Thyroid gland (tissue), 4 donors: ENCODE results near the gene STEAP3. TPM values are rescaled to one million over a fixed set of nuclear protein-coding genes. Genes with fewer than 3 reads are reported as not detected.

Source experiments
- DNase-seq, 2 donors: peaks; one replicate each; pipeline ENCODE4 v3.0.0-alpha.2; 2019
- H3K27ac ChIP-seq, 3 donors: fragments of 200-600 bp; sonication (generic); 1 replicate in 2 of 3; 2 replicates in 1 of 3; pipeline ENCODE4 v1.5.1; 2016 to 2019; ENCODE audit warnings: mild to moderate bottlenecking in 1 of 3, moderate library complexity in 1 of 3
- H3K27me3 ChIP-seq: fragments of 200-600 bp; sonication (generic); one replicate; pipeline ENCODE4 v1.5.1; 2019
- H3K36me3 ChIP-seq, 2 donors: fragments of 200-600 bp; sonication (generic); one replicate each; pipeline ENCODE4 v1.5.1; 2016 to 2019
- H3K4me1 ChIP-seq, 2 donors: fragments of 200-600 bp; sonication (generic); one replicate each; pipeline ENCODE4 v1.5.1; 2017 to 2019
- H3K4me3 ChIP-seq, 3 donors: fragments of 200-600 bp; sonication (generic); replicated peaks in 1 of 3; 1 replicate in 2 of 3; 2 replicates in 1 of 3; pipeline ENCODE4 v1.5.1; 2016; ENCODE audit warnings: mild to moderate bottlenecking in 1 of 3
- H3K9me3 ChIP-seq: fragments of 200-600 bp; sonication (generic); one replicate; pipeline ENCODE4 v1.5.1; 2017
- CTCF ChIP-seq, 6 experiments: fragments of 200-600 bp in 3 of 6; fragments of 450-650 bp in 3 of 6; sonication (generic) in 3 of 6; IDR thresholded peaks; one replicate each; pipeline ENCODE4 v1.5.1; 2016 to 2019; ENCODE audit warnings: antibody characterized with exemption in 6 of 6, mild to moderate bottlenecking in 2 of 6, inconsistent platforms in 1 of 6, moderate library complexity in 1 of 6
- POLR2A ChIP-seq, 2 donors: fragments of 450-650 bp; IDR thresholded peaks; one replicate each; pipeline ENCODE4 v1.6.1; 2017; ENCODE audit warnings: antibody characterized with exemption in 2 of 2, mild to moderate bottlenecking in 2 of 2, moderate library complexity in 1 of 2
- WGBS, 2 donors: methylation state at CpG; one replicate each; pipeline ENCODE4 v1.1.5; 2017; 5-methylcytosine and 5-hydroxymethylcytosine counted together
- intact Hi-C: fragments of 100-400 bp; cut with DNase I; formaldehyde crosslinking; loops from one replicate; pipeline ENCODE4 v1.15.1; 2023
- total RNA-seq, 4 donors: library from RNA; depleted of rRNA; stranded (reverse); fragments of >200 nt; gene quantifications; one replicate each; pipeline ENCODE4 v1.2.3, GENCODE V29; 2016

Gene STEAP3
- total RNA-seq, 4 donors from 2014 or later, result 7.4 to 23.2 (median 12.0) TPM

GRCh38 chr2:119225926-119226325 lies 2.3 kb downstream of the STEAP3 start:
- no peaks in the 10 kb centered on the region for H3K9me3 ChIP-seq
- no peaks in the 10 kb centered on the region for H3K36me3 ChIP-seq
- no peak for DNase-seq
- H3K4me3 ChIP-seq, result no peak overlapping the region
- no peaks in the 10 kb centered on the region for H3K27me3 ChIP-seq
- no peak overlapping the region for H3K27ac ChIP-seq
- 79 to 94% methylated on average over 7 to 8 of the region's 9 CpGs for WGBS, 2 donors
- peaks cover 11 to 20% of the 10 kb centered on the region in 2 donors for H3K4me1 ChIP-seq
- intact Hi-C loops, result no loop called here
- no peak for TF ChIP-seq POLR2A (IDR thresholded peaks at IDR 0.05)
- no peak for TF ChIP-seq CTCF (IDR thresholded peaks at IDR 0.05)

GRCh38 chr2:119227346-119227745 lies 3.7 kb downstream of the STEAP3 start:
- no peaks in the 10 kb centered on the region for H3K9me3 ChIP-seq
- DNase-seq, result no peak
- H3K4me1 ChIP-seq, result peaks cover 11 to 20% of the 10 kb centered on the region in 2 donors
- no peaks in the 10 kb centered on the region for H3K27me3 ChIP-seq
- H3K36me3 ChIP-seq, result no peaks in the 10 kb centered on the region
- 96 to 98% methylated on average over 11 to 12 of the region's 12 CpGs for WGBS, 2 donors
- H3K27ac ChIP-seq, result no peak overlapping the region
- TF ChIP-seq CTCF (IDR thresholded peaks at IDR 0.05) (no peak), POLR2A (IDR thresholded peaks at IDR 0.05) (no peak)
- H3K4me3 ChIP-seq, result no peak overlapping the region
- intact Hi-C loops, result no loop called here

- intact Hi-C loops, result no loop called here
- Histone ChIP-seq H3K36me3 (no peaks in the 10 kb centered on the region), H3K4me1 (peaks cover 11 to 20% of the 10 kb centered on the region in 2 donors), H3K27ac (no peak overlapping the region), H3K9me3 (no peaks in the 10 kb centered on the region), H3K4me3 (no peak overlapping the region), H3K27me3 (no peaks in the 10 kb centered on the region)
- DNase-seq, result no peak
- TF ChIP-seq POLR2A (IDR thresholded peaks at IDR 0.05) (no peak), CTCF (IDR thresholded peaks at IDR 0.05) (no peak)
- WGBS, 2 donors, result 91 to 92% methylated on average over 5 of the region's 5 CpGs
These were observed 4.5 kb downstream of the STEAP3 start for GRCh38 chr2:119228136-119228535.

- peaks cover 10 to 19% of the 10 kb centered on the region in 2 donors for H3K4me1 ChIP-seq
- DNase-seq, result no peak
- H3K27ac ChIP-seq, result no peak overlapping the region
- TF ChIP-seq CTCF (IDR thresholded peaks at IDR 0.05), result no peak
- TF ChIP-seq POLR2A (IDR thresholded peaks at IDR 0.05), result no peak
- no peaks in the 10 kb centered on the region for H3K36me3 ChIP-seq
- no peaks in the 10 kb centered on the region for H3K27me3 ChIP-seq
- H3K9me3 ChIP-seq, result no peaks in the 10 kb centered on the region
- 92 to 94% methylated on average over 6 to 7 of the region's 7 CpGs for WGBS, 2 donors
- intact Hi-C loops, result no loop called here
- no peak overlapping the region for H3K4me3 ChIP-seq
These were observed 5.3 kb downstream of the STEAP3 start for GRCh38 chr2:119228964-119229363.

- H3K4me3 ChIP-seq, result no peak overlapping the region
- H3K36me3 ChIP-seq, result no peaks in the 10 kb centered on the region
- no peaks in the 10 kb centered on the region for H3K9me3 ChIP-seq
- peaks cover 4 to 12% of the 10 kb centered on the region in 2 donors for H3K4me1 ChIP-seq
- no peak overlapping the region for H3K27ac ChIP-seq
- H3K27me3 ChIP-seq, result no peaks in the 10 kb centered on the region
- intact Hi-C loops, result no loop called here
- DNase-seq, result no peak
- no peak for TF ChIP-seq POLR2A (IDR thresholded peaks at IDR 0.05)
- TF ChIP-seq CTCF (IDR thresholded peaks at IDR 0.05), result no peak
- WGBS, 2 donors, result 76 to 87% methylated on average over 2 to 3 of the region's 3 CpGs
These were observed 6.1 kb downstream of the STEAP3 start for GRCh38 chr2:119229716-119230115.
